ENCODE data around the gene TBC1D20. TPM values are rescaled to one million over a fixed set of nuclear protein-coding genes. Genes with fewer than 3 reads are reported as not detected.
"Not testable (repeated sequence)": the region's sequence is repeated elsewhere in the genome, so short reads cannot be mapped to it uniquely, and the experiment has no call there.

The TBC1D20 gene
- total RNA-seq, 4 donors from 2014 or later = 28.9 to 39.0 (median 34.0) TPM

- H3K4me3 ChIP-seq = no peak overlapping the region
- no peak for ATAC-seq
- no peak overlapping the region for H3K27ac ChIP-seq
- no peaks in the 10 kb centered on the region for H3K27me3 ChIP-seq
- DNase-seq = no peak
- H3K4me1 ChIP-seq = no peaks in the 10 kb centered on the region
- in situ Hi-C loops (cut with MboI; ENCODE audit: low sequenced_read_pairs in 4 of 4) (no loop called here), intact Hi-C loops (cut with DNase I; ENCODE audit: low total_unique reads) (no loop called here)
- H3K9me3 ChIP-seq = no peaks in the 10 kb centered on the region
- no peaks in the 10 kb centered on the region for H3K36me3 ChIP-seq
- TF ChIP-seq POLR2A (IDR thresholded peaks at IDR 0.05) = no peak
- TF ChIP-seq CTCF (IDR thresholded peaks at IDR 0.05 in 4 of 5, conservative IDR thresholded peaks at IDR 0.05 in 1 of 5) = no peak
These were observed 73.1 kb downstream of the TBC1D20 start for GRCh38 chr20:389220-389619.

GRCh38 chr20:388034-388994 is 74.0 kb downstream of the TBC1D20 start:
- Histone ChIP-seq H3K27me3 (no peaks in the 10 kb centered on the region), H3K36me3 (no peaks in the 10 kb centered on the region), H3K4me1 (no peaks in the 10 kb centered on the region), H3K9me3 (no peaks in the 10 kb centered on the region), H3K27ac (no peak overlapping the region), H3K4me3 (no peak overlapping the region)
- DNase-seq = no peak
- in situ Hi-C loops (cut with MboI; ENCODE audit: low sequenced_read_pairs in 4 of 4) (no loop called here), intact Hi-C loops (cut with DNase I; ENCODE audit: low total_unique reads) (no loop called here)
- TF ChIP-seq CTCF (IDR thresholded peaks at IDR 0.05 in 4 of 5, conservative IDR thresholded peaks at IDR 0.05 in 1 of 5) (no peak), POLR2A (IDR thresholded peaks at IDR 0.05) (no peak)
- ATAC-seq = no peak

- no peaks in the 10 kb centered on the region for H3K36me3 ChIP-seq
- no peak overlapping the region for H3K27ac ChIP-seq
- H3K27me3 ChIP-seq = peaks cover 0 to under 1% (median 0%) of the 10 kb centered on the region in 3 donors
- no peak for TF ChIP-seq POLR2A (IDR thresholded peaks at IDR 0.05)
- TF ChIP-seq CTCF (IDR thresholded peaks at IDR 0.05 in 4 of 5, conservative IDR thresholded peaks at IDR 0.05 in 1 of 5) = no peak
- in situ Hi-C loops (cut with MboI; ENCODE audit: low sequenced_read_pairs in 4 of 4) (no loop called here), intact Hi-C loops (cut with DNase I; ENCODE audit: low total_unique reads) (no loop called here)
- no peaks in the 10 kb centered on the region for H3K4me1 ChIP-seq
- no peak overlapping the region for H3K4me3 ChIP-seq
- ATAC-seq (no peak), DNase-seq (no peak)
- H3K9me3 ChIP-seq = no peaks in the 10 kb centered on the region
These were observed 74.8 kb downstream of the TBC1D20 start for GRCh38 chr20:387520-387919.

GRCh38 chr20:386634-387033 is 75.7 kb downstream of the TBC1D20 start:
- H3K4me3 ChIP-seq; intact Hi-C loops (cut with DNase I; ENCODE audit: low total_unique reads); in situ Hi-C loops (cut with MboI; ENCODE audit: low sequenced_read_pairs in 4 of 4); H3K27ac ChIP-seq; H3K36me3 ChIP-seq; H3K9me3 ChIP-seq; ATAC-seq; DNase-seq; H3K27me3 ChIP-seq; H3K4me1 ChIP-seq: not testable (repeated sequence)

Other genes starting within 250 kb of the TBC1D20 start
- gene DEFB129, start 235.3 kb downstream of the TBC1D20 start, total RNA-seq = not detected
- gene DEFB132, start 204.8 kb downstream of the TBC1D20 start, total RNA-seq = not detected
- gene C20orf96, start 171.8 kb downstream of the TBC1D20 start, total RNA-seq = 1 to 10 TPM in 1 of 4 donors, under 1 TPM in 2, not detected in 1; 0.19 to 1.5 (median 0.58) TPM
- gene ZCCHC3, start 165.0 kb downstream of the TBC1D20 start, total RNA-seq = 1 to 10 TPM; 6.7 to 9.4 (median 7.9) TPM
- 1 to 10 TPM in 1 of 4 donors, under 1 TPM in 3; 0.15 to 1.4 (median 0.65) TPM for gene SOX12, start 137.0 kb downstream of the TBC1D20 start, total RNA-seq
- 1 to 10 TPM; 1.3 to 4.7 (median 2.2) TPM for gene NRSN2, start 115.4 kb downstream of the TBC1D20 start, total RNA-seq
- 1 to 10 TPM in 2 of 4 donors, under 1 TPM in 1, not detected in 1; 0.58 to 3.0 (median 2.4) TPM for gene TRIB3, start 81.8 kb downstream of the TBC1D20 start, total RNA-seq
- 10 to 100 TPM; 38.6 to 76.5 (median 62.6) TPM for gene RBCK1, start 54.2 kb downstream of the TBC1D20 start, total RNA-seq
- gene CSNK2A1, start 81.3 kb upstream of the TBC1D20 start, total RNA-seq = 100 to 1,000 TPM; 108 to 180 (median 157) TPM
- 10 to 100 TPM in 1 of 4 donors, 1 to 10 TPM in 3; 3.6 to 10.7 (median 4.1) TPM for gene TCF15, start 147.8 kb upstream of the TBC1D20 start, total RNA-seq
- 100 to 1,000 TPM in 3 of 4 donors, 10 to 100 TPM in 1; 87.9 to 170 (median 128) TPM for gene SRXN1, start 190.7 kb upstream of the TBC1D20 start, total RNA-seq
- gene SCRT2, start 213.3 kb upstream of the TBC1D20 start, total RNA-seq = not detected

Data from gastrocnemius medialis (tissue), 4 donors.